PFSK-1 (cell line): ENCODE measurements around the gene RASGRF2.

Source experiments
- FOXP2 ChIP-seq: optimal IDR thresholded peaks from 2 replicates; pipeline ENCODE3; 2011; ENCODE audit warnings: borderline replicate concordance, control low read depth, inconsistent platforms; ENCODE audit not compliant: insufficient read depth; ENCODE audit errors: extremely low read length, extremely low read depth
- POLR2AphosphoS5 ChIP-seq: IDR thresholded peaks from 2 replicates; pipeline ENCODE4 v1.6.1; 2012; ENCODE audit warnings: low read depth, mild to moderate bottlenecking, control low read depth, low read length, moderate library complexity
- REST ChIP-seq, 2 experiments: IDR thresholded peaks; 2 replicates each; pipeline versions ENCODE4 v1.6.1 to v1.8.0; 2011 to 2012; ENCODE audit warnings: low read depth in 2 of 2, low read length in 2 of 2, control low read depth in 1 of 2, inconsistent platforms in 1 of 2, mild to moderate bottlenecking in 1 of 2, moderate library complexity in 1 of 2; ENCODE audit not compliant: insufficient read depth in 1 of 2
- SIN3A ChIP-seq: IDR thresholded peaks from 2 replicates; pipeline ENCODE4 v1.6.1; 2012; ENCODE audit warnings: mild to moderate bottlenecking, low read length, moderate library complexity, borderline replicate concordance; ENCODE audit not compliant: insufficient read depth
- TAF1 ChIP-seq: IDR thresholded peaks from 2 replicates; pipeline ENCODE4 v1.6.1; 2012; ENCODE audit warnings: low read length, control low read depth, borderline replicate concordance; ENCODE audit not compliant: insufficient read depth

- no peak for TF ChIP-seq POLR2AphosphoS5
- no peak for TF ChIP-seq REST (IDR thresholded peaks at IDR 0.05; ENCODE audit: insufficient read depth in 1 of 2, low read depth in 2 of 2, low read length in 2 of 2)
- TF ChIP-seq SIN3A = no peak
- TF ChIP-seq TAF1 = no peak
- no peak for TF ChIP-seq FOXP2
Observed at GRCh38 chr5:81022688-81023084, 62.5 kb downstream of the RASGRF2 start.
